Measurements from ENCODE around the gene PCBP3.
"Not testable (repeated sequence)": the region's sequence is repeated elsewhere in the genome, so short reads cannot be mapped to it uniquely, and the experiment has no call there.

Gene PCBP3

GRCh38 chr21:45894450-45894825 lies 250.9 kb downstream of the PCBP3 start:
- no peak overlapping the region for H3K4me3 ChIP-seq (ENCODE audit: low read depth, low read length)
- DNase-seq (ENCODE audit: low read depth), result no peak
- TF ChIP-seq MAX (IDR thresholded peaks at IDR 0.05; ENCODE audit: low read depth, low read length) (no peak), POLR2A (IDR thresholded peaks at IDR 0.05; ENCODE audit: extremely low read depth, insufficient read length) (no peak), CTCF (IDR thresholded peaks at IDR 0.05; ENCODE audit: low read depth, low read length) (no peak), MYC (IDR thresholded peaks at IDR 0.05; ENCODE audit: low read depth, low read length) (no peak)

- H3K4me3 ChIP-seq (ENCODE audit: low read depth, low read length), result no peak overlapping the region
- TF ChIP-seq CTCF (IDR thresholded peaks at IDR 0.05; ENCODE audit: low read depth, low read length) (no peak), MAX (IDR thresholded peaks at IDR 0.05; ENCODE audit: low read depth, low read length) (no peak), MYC (IDR thresholded peaks at IDR 0.05; ENCODE audit: low read depth, low read length) (no peak), POLR2A (IDR thresholded peaks at IDR 0.05; ENCODE audit: extremely low read depth, insufficient read length) (no peak)
- DNase-seq (ENCODE audit: low read depth), result no peak
Measured at GRCh38 chr21:45894906-45895777, 251.6 kb downstream of the PCBP3 start.

GRCh38 chr21:45895778-45896370 lies 252.3 kb downstream of the PCBP3 start:
- H3K4me3 ChIP-seq (ENCODE audit: low read depth, low read length), result no peak overlapping the region
- TF ChIP-seq POLR2A (IDR thresholded peaks at IDR 0.05; ENCODE audit: extremely low read depth, insufficient read length) (no peak), MYC (IDR thresholded peaks at IDR 0.05; ENCODE audit: low read depth, low read length) (no peak)
- no peak for DNase-seq (ENCODE audit: low read depth)

- not testable (repeated sequence) for DNase-seq (ENCODE audit: low read depth); H3K4me3 ChIP-seq (ENCODE audit: low read depth, low read length)
Measured at GRCh38 chr21:45896431-45896830, 252.9 kb downstream of the PCBP3 start.

- DNase-seq (ENCODE audit: low read depth), result no peak
- no peak for TF ChIP-seq MAX (IDR thresholded peaks at IDR 0.05; ENCODE audit: low read depth, low read length)
- no peak for TF ChIP-seq CTCF (IDR thresholded peaks at IDR 0.05; ENCODE audit: low read depth, low read length)
- no peak for TF ChIP-seq POLR2A (IDR thresholded peaks at IDR 0.05; ENCODE audit: extremely low read depth, insufficient read length)
- no peak for TF ChIP-seq MYC (IDR thresholded peaks at IDR 0.05; ENCODE audit: low read depth, low read length)
- no peak overlapping the region for H3K4me3 ChIP-seq (ENCODE audit: low read depth, low read length)
Measured at GRCh38 chr21:45897191-45898027, 253.9 kb downstream of the PCBP3 start.

- DNase-seq (ENCODE audit: low read depth), result no peak
- TF ChIP-seq POLR2A (IDR thresholded peaks at IDR 0.05; ENCODE audit: extremely low read depth, insufficient read length) (no peak), CTCF (IDR thresholded peaks at IDR 0.05; ENCODE audit: low read depth, low read length) (no peak), MAX (IDR thresholded peaks at IDR 0.05; ENCODE audit: low read depth, low read length) (no peak), MYC (IDR thresholded peaks at IDR 0.05; ENCODE audit: low read depth, low read length) (no peak)
- H3K4me3 ChIP-seq (ENCODE audit: low read depth, low read length), result no peak overlapping the region
Measured at GRCh38 chr21:45898028-45898350, 254.5 kb downstream of the PCBP3 start.
